B cell (primary cell): ENCODE data around the gene PUM1. TPM values are rescaled to one million over a fixed set of nuclear protein-coding genes. Genes with fewer than 3 reads are reported as not detected.

Experiments
- ATAC-seq: fragments of 200-7000 bp; cut with Tn5 transposase; one replicate; pipeline ENCODE4 v1.10.0; 2021; ENCODE audit warnings: low read depth, mild to moderate bottlenecking, moderate number of reproducible peaks, moderate library complexity
- CTCF ChIA-PET: fragments of 350-600 bp; sonication (Branson Sonifier 250); formaldehyde crosslinking; loops from one replicate; lab custom pipeline; 2021; ENCODE audit warnings: antibody characterized with exemption, inconsistent platforms; lab: Charles Lee
- POLR2A ChIA-PET: fragments of 350-600 bp; sonication (Branson Sonifier 250); formaldehyde crosslinking; loops from one replicate; lab custom pipeline; 2021; ENCODE audit warnings: antibody characterized with exemption; lab: Charles Lee
- DNase-seq: peaks from one replicate; pipeline ENCODE4 v3.0.0; 2013
- H2AFZ ChIP-seq: 2 replicates; pipeline ENCODE4 v1.6.1; 2012; ENCODE audit warnings: mild to moderate bottlenecking, low read depth, low read length; ENCODE audit not compliant: insufficient read depth, poor library complexity, severe bottlenecking
- H3K27ac ChIP-seq, 2 donors: 1 replicate in 1 of 2; 2 replicates in 1 of 2; pipeline ENCODE4 v1.5.1; 2012 to 2013; ENCODE audit warnings: low read length in 2 of 2, mild to moderate bottlenecking in 2 of 2, moderate library complexity in 1 of 2
- H3K27me3 ChIP-seq, 4 experiments: fragments of 200-600 bp in 1 of 4; sonication (generic) in 1 of 4; replicated peaks in 1 of 4; 1 replicate in 2 of 4; 2 replicates in 2 of 4; pipeline versions ENCODE4 v1.6.1 to v1.7.0; 2013 to 2016; ENCODE audit warnings: low read length in 3 of 4, mild to moderate bottlenecking in 2 of 4, mixed read lengths in 1 of 4, moderate library complexity in 1 of 4; ENCODE audit not compliant: insufficient read depth in 4 of 4, control insufficient read depth in 3 of 4; ENCODE audit errors: control extremely low read depth in 1 of 4
- H3K36me3 ChIP-seq, 2 experiments: replicated peaks in 1 of 2; 1 replicate in 1 of 2; 2 replicates in 1 of 2; pipeline versions ENCODE4 v1.6.1 to v1.7.1; 2013; ENCODE audit warnings: low read length in 1 of 2; ENCODE audit not compliant: insufficient read depth in 2 of 2, control insufficient read depth in 1 of 2; ENCODE audit errors: control extremely low read depth in 1 of 2, extremely low read depth in 1 of 2
- H3K4me1 ChIP-seq, 2 donors: fragments of 200-600 bp in 1 of 2; sonication (generic) in 1 of 2; 1 replicate in 1 of 2; 2 replicates in 1 of 2; pipeline versions ENCODE4 v1.5.1 to v1.6.1; 2013 to 2017; ENCODE audit warnings: low read length in 2 of 2; ENCODE audit not compliant: control insufficient read depth in 2 of 2, insufficient read depth in 2 of 2
- H3K4me2 ChIP-seq: replicated peaks from 2 replicates; pipeline ENCODE3; 2012; ENCODE audit warnings: mild to moderate bottlenecking, low read depth, low read length; ENCODE audit not compliant: poor library complexity, severe bottlenecking
- H3K4me3 ChIP-seq, 5 experiments: fragments of 200-600 bp in 1 of 5; sonication (generic) in 1 of 5; 1 replicate in 3 of 5; 2 replicates in 2 of 5; pipeline versions ENCODE4 v1.5.1 to v1.7.0; 2011 to 2016; ENCODE audit warnings: low read length in 4 of 5, mild to moderate bottlenecking in 4 of 5, low read depth in 2 of 5, control low read depth in 1 of 5, moderate library complexity in 1 of 5; ENCODE audit not compliant: insufficient read depth in 1 of 5; ENCODE audit errors: control extremely low read depth in 1 of 5, extremely low read depth in 1 of 5
- H3K79me2 ChIP-seq: fragments of 200-600 bp; sonication (generic); one replicate; pipeline ENCODE4 v1.6.0; 2016; ENCODE audit warnings: low read length; ENCODE audit not compliant: control insufficient read depth, insufficient read depth
- H3K9ac ChIP-seq: fragments of 200-600 bp; sonication (generic); 2 replicates; pipeline ENCODE4 v1.6.1; 2017; ENCODE audit warnings: mild to moderate bottlenecking, low read length, moderate library complexity
- H3K9me3 ChIP-seq, 3 donors: one replicate each; pipeline versions ENCODE4 v1.6.1 to v1.7.1; 2013; ENCODE audit warnings: low read length in 2 of 3; ENCODE audit not compliant: control insufficient read depth in 2 of 3, insufficient read depth in 1 of 3; ENCODE audit errors: control extremely low read depth in 1 of 3
- H4K20me1 ChIP-seq: 2 replicates; pipeline ENCODE4 v1.6.0; 2012; ENCODE audit warnings: mild to moderate bottlenecking, low read length; ENCODE audit not compliant: insufficient read depth, control insufficient read depth, poor library complexity, severe bottlenecking
- H3K27ac Mint-ChIP-seq: one replicate; pipeline ENCODE4 v1.8.0; 2021; ENCODE audit warnings: mixed read lengths
- H3K27me3 Mint-ChIP-seq: one replicate; pipeline ENCODE4 v1.8.0; 2021; ENCODE audit warnings: mixed read lengths
- H3K4me1 Mint-ChIP-seq: one replicate; pipeline ENCODE4 v1.8.0; 2021; ENCODE audit warnings: mixed read lengths
- H3K4me3 Mint-ChIP-seq: one replicate; pipeline ENCODE4 v1.8.0; 2021; ENCODE audit warnings: mixed read lengths
- H3K9me3 Mint-ChIP-seq: one replicate; pipeline ENCODE4 v1.8.0; 2022; ENCODE audit warnings: mixed read lengths; ENCODE audit not compliant: insufficient read depth
- EZH2 ChIP-seq: IDR thresholded peaks from 2 replicates; pipeline ENCODE4 v1.6.1; 2012; ENCODE audit warnings: borderline replicate concordance, low read depth, mild to moderate bottlenecking, moderate library complexity, low read length; ENCODE audit not compliant: insufficient read depth, poor library complexity, severe bottlenecking
- WGBS: methylation state at CpG from one replicate; pipeline ENCODE4 v1.1.5; 2013; ENCODE audit warnings: missing lambda C conversion rate; ENCODE audit not compliant: insufficient coverage; 5-methylcytosine and 5-hydroxymethylcytosine counted together
- intact Hi-C: fragments of 100-400 bp; cut with micrococcal nuclease; formaldehyde crosslinking; loops from one replicate; pipeline ENCODE4 v1.10.0; 2022
- polyA plus RNA-seq: library from polyadenylated mRNA; depleted of rRNA; stranded (reverse); fragments of >200 nt; gene quantifications from 2 replicates; pipeline ENCODE4 v1.2.3, GENCODE V29; 2012
- total RNA-seq, 2 donors: library from RNA; stranded (reverse); fragments of 120-200 nt in 1 of 2; gene quantifications; 1 replicate in 1 of 2; 2 replicates in 1 of 2; pipeline versions ENCODE4 v1.2.3 to v1.2.4, GENCODE V29; 2013 to 2022
- TF ChIP-seq, protein P1 (sequence below): fragments of 200-600 bp; IDR thresholded peaks from one replicate; pipeline ENCODE4 v1.8.0; 2022; ENCODE audit warnings: antibody characterized with exemption, mild to moderate bottlenecking

PUM1 gene
- total and polyA plus RNA-seq, 2 donors (not counting 1 experiment from before 2014, with no cell fraction given): 52.8 to 177 TPM

DNA sequence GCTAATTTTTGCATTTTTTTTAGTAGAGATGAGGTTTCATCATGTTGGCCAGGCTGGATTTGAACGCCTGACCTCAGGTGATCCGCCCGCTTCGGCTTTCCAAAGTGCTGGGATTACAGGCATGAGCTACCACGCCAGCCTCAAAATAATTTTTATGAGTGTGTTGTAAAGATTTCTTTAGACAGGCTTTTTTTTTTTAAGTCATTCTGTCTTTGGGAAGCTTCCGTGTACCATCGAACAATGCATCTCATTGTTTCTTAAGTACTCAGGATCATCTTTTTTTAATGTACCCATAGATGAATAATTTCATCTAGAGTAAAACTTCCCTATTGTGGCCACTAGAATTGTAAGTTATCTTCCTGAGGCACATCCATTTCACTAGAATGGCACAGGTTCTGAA is 137.3 kb downstream of the PUM1 start:
- Histone ChIP-seq H3K4me1 (peaks cover 0 to 4% of the 10 kb centered on the region in 2 donors), H3K4me2 (no peak overlapping the region), H3K27ac (no peak overlapping the region), H3K4me3 (no peak overlapping the region), H3K9me3 (no peaks in the 10 kb centered on the region), H3K9ac (no peak overlapping the region), H2AFZ (no peak overlapping the region), H3K36me3 (peaks cover 0 to 5% of the 10 kb centered on the region in 2 experiments), H3K79me2 (no peaks in the 10 kb centered on the region), H3K27me3 (no peaks in the 10 kb centered on the region), H4K20me1 (no peaks in the 10 kb centered on the region)
- DNase-seq: no peak
- Mint-ChIP-seq H3K27me3 (peaks cover 3% of the 10 kb centered on the region), H3K4me1 (peaks cover 3% of the 10 kb centered on the region), H3K4me3 (no peak overlapping the region), H3K27ac (no peak overlapping the region), H3K9me3 (no peaks in the 10 kb centered on the region)
- intact Hi-C loops: no loop called here
- CTCF ChIA-PET: interaction anchor here (0.5 to 8.4 kb wide), 19 partner anchors 8 to 1232 kb away, joined by 3 to 129 read pairs (median 4); no protein-coding TSS in a partner anchor
- WGBS: 100% methylated on average over 4 of the region's 7 CpGs
- ATAC-seq: no peak
- POLR2A ChIA-PET: interaction anchor here (0.6 to 1.1 kb wide), 2 partner anchors 209 to 220 kb away, joined by 3 to 5 read pairs; no protein-coding TSS in a partner anchor
- TF ChIP-seq, protein P1, sequence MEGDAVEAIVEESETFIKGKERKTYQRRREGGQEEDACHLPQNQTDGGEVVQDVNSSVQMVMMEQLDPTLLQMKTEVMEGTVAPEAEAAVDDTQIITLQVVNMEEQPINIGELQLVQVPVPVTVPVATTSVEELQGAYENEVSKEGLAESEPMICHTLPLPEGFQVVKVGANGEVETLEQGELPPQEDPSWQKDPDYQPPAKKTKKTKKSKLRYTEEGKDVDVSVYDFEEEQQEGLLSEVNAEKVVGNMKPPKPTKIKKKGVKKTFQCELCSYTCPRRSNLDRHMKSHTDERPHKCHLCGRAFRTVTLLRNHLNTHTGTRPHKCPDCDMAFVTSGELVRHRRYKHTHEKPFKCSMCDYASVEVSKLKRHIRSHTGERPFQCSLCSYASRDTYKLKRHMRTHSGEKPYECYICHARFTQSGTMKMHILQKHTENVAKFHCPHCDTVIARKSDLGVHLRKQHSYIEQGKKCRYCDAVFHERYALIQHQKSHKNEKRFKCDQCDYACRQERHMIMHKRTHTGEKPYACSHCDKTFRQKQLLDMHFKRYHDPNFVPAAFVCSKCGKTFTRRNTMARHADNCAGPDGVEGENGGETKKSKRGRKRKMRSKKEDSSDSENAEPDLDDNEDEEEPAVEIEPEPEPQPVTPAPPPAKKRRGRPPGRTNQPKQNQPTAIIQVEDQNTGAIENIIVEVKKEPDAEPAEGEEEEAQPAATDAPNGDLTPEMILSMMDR: no peak
- no peak for TF ChIP-seq EZH2

DNA sequence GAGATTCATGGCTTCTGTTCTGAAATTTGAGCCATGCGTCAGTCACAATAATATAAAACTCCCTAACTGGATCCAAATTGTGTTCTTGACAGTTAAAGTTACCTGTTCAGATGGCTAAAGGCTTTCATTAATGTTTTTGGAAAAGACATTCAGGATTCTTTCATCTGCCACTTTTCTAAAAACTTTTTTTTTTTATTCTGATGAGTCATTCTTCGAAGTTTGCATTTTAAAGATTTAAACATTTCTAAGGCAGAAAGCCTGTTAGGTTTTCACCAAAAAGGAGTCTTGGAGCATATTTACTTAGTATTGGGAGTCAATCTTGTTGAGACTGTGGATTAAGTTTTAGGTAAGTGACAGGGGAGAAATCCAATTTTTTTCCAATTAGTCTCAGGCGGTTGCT is 138.1 kb downstream of the PUM1 start:
- Mint-ChIP-seq H3K9me3 (no peaks in the 10 kb centered on the region), H3K4me1 (no peaks in the 10 kb centered on the region), H3K27me3 (peaks cover 8% of the 10 kb centered on the region), H3K4me3 (no peak overlapping the region), H3K27ac (no peak overlapping the region)
- Histone ChIP-seq H3K9ac (no peak overlapping the region), H3K4me2 (no peak overlapping the region), H3K4me1 (no peaks in the 10 kb centered on the region), H3K27ac (no peak overlapping the region), H4K20me1 (no peaks in the 10 kb centered on the region), H3K36me3 (no peaks in the 10 kb centered on the region), H3K27me3 (no peaks in the 10 kb centered on the region), H2AFZ (no peak overlapping the region), H3K79me2 (no peaks in the 10 kb centered on the region), H3K4me3 (no peak overlapping the region), H3K9me3 (no peaks in the 10 kb centered on the region)
- WGBS: 100% methylated on average over 1 of the region's 3 CpGs
- intact Hi-C loops: no loop called here
- CTCF ChIA-PET: interaction anchor here (0.7 to 8.4 kb wide), 7 partner anchors 12 to 208 kb away, joined by 3 to 129 read pairs (median 24); no protein-coding TSS in a partner anchor
- no peak for DNase-seq
- POLR2A ChIA-PET: interaction anchor here (1.1 kb wide), 1 partner anchor 208 kb away, joined by 5 read pairs; no protein-coding TSS in a partner anchor
- TF ChIP-seq, protein P1: no peak
- no peak for TF ChIP-seq EZH2
- ATAC-seq: no peak
